A549 (cell line): Measurements from ENCODE around the gene ZSCAN2.

ENCODE experiments used
- CHD2 ChIP-seq: fragments of 150-350 bp; IDR thresholded peaks from 2 replicates; pipeline ENCODE4 v1.6.1; 2014; ENCODE audit warnings: low read length; ENCODE audit not compliant: partially characterized antibody
- EP300 ChIP-seq, 2 experiments: fragments of >200 bp; sonication (Bioruptor Twin); formaldehyde crosslinking; IDR thresholded peaks; 2 replicates in 1 of 2; 3 replicates in 1 of 2; pipeline ENCODE4 v1.6.1; 2016 to 2017
- MAZ ChIP-seq: fragments of 150-350 bp; IDR thresholded peaks from 2 replicates; pipeline ENCODE4 v1.6.1; 2014; ENCODE audit warnings: antibody characterized with exemption, low read depth, low read length, borderline replicate concordance
- NPAS2 ChIP-seq: fragments of 250-450 bp; sonication (Bioruptor Pico); IDR thresholded peaks from 2 replicates; pipeline ENCODE4 v1.8.0; 2022; ENCODE audit warnings: mild to moderate bottlenecking, moderate library complexity, borderline replicate concordance
- POLR2A ChIP-seq: IDR thresholded peaks from 2 replicates; pipeline ENCODE4 v1.6.1; 2012; ENCODE audit warnings: mild to moderate bottlenecking, low read length
- ZC3H11A ChIP-seq: fragments of 450-650 bp; IDR thresholded peaks from 2 replicates; pipeline ENCODE4 v1.6.1; 2014; ENCODE audit warnings: antibody characterized with exemption, mild to moderate bottlenecking
- TF ChIP-seq, protein P1 (sequence below): fragments of >200 bp; sonication (Bioruptor Twin); formaldehyde crosslinking; IDR thresholded peaks from 3 replicates; pipeline ENCODE4 v1.5.1; 2016
- TF ChIP-seq, protein P2 (sequence below): fragments of 200-600 bp; sonication (generic); IDR thresholded peaks from 2 replicates; pipeline ENCODE4 v1.6.1; 2016; ENCODE audit warnings: antibody characterized with exemption, mild to moderate bottlenecking, moderate library complexity
- TF ChIP-seq, protein P3 (sequence below): IDR thresholded peaks from 2 replicates; pipeline ENCODE4 v1.6.1; 2012

DNA sequence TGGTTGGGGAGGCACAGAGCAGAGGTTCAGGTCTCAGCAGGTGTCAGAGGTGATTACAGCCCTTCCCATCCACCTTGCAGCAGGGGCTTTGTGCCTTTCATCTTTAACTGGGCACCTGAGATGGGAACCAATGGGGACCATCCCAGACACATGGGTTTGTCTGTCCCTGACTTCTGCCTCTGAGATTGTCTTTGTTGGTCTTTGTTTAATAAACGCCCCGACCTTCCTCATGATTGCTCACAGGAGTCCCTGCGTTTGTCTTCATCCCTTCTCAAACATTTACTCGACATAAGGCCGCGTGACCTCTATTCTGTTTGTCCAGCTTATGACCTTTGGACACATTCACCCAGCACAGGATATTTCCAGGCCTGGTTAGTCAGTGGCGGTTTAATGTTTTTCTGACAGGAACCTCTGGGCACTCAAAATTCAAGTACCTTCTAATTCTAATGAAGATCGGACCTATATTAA, 5.9 kb downstream of the ZSCAN2 start:
- TF ChIP-seq CHD2: no peak
- TF ChIP-seq, protein P1, sequence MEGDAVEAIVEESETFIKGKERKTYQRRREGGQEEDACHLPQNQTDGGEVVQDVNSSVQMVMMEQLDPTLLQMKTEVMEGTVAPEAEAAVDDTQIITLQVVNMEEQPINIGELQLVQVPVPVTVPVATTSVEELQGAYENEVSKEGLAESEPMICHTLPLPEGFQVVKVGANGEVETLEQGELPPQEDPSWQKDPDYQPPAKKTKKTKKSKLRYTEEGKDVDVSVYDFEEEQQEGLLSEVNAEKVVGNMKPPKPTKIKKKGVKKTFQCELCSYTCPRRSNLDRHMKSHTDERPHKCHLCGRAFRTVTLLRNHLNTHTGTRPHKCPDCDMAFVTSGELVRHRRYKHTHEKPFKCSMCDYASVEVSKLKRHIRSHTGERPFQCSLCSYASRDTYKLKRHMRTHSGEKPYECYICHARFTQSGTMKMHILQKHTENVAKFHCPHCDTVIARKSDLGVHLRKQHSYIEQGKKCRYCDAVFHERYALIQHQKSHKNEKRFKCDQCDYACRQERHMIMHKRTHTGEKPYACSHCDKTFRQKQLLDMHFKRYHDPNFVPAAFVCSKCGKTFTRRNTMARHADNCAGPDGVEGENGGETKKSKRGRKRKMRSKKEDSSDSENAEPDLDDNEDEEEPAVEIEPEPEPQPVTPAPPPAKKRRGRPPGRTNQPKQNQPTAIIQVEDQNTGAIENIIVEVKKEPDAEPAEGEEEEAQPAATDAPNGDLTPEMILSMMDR: no peak
- no peak for TF ChIP-seq MAZ
- no peak for TF ChIP-seq ZC3H11A
- TF ChIP-seq, protein P2, sequence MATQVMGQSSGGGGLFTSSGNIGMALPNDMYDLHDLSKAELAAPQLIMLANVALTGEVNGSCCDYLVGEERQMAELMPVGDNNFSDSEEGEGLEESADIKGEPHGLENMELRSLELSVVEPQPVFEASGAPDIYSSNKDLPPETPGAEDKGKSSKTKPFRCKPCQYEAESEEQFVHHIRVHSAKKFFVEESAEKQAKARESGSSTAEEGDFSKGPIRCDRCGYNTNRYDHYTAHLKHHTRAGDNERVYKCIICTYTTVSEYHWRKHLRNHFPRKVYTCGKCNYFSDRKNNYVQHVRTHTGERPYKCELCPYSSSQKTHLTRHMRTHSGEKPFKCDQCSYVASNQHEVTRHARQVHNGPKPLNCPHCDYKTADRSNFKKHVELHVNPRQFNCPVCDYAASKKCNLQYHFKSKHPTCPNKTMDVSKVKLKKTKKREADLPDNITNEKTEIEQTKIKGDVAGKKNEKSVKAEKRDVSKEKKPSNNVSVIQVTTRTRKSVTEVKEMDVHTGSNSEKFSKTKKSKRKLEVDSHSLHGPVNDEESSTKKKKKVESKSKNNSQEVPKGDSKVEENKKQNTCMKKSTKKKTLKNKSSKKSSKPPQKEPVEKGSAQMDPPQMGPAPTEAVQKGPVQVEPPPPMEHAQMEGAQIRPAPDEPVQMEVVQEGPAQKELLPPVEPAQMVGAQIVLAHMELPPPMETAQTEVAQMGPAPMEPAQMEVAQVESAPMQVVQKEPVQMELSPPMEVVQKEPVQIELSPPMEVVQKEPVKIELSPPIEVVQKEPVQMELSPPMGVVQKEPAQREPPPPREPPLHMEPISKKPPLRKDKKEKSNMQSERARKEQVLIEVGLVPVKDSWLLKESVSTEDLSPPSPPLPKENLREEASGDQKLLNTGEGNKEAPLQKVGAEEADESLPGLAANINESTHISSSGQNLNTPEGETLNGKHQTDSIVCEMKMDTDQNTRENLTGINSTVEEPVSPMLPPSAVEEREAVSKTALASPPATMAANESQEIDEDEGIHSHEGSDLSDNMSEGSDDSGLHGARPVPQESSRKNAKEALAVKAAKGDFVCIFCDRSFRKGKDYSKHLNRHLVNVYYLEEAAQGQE: no peak
- TF ChIP-seq NPAS2 (CRISPR knock-in tag): no peak
- TF ChIP-seq POLR2A: no peak
- TF ChIP-seq EP300 (IDR thresholded peaks at IDR 0.05): no peak
- TF ChIP-seq, protein P3, sequence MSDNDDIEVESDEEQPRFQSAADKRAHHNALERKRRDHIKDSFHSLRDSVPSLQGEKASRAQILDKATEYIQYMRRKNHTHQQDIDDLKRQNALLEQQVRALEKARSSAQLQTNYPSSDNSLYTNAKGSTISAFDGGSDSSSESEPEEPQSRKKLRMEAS: no peak
